ENCODE measurements around the gene RALGDS.

DNA sequence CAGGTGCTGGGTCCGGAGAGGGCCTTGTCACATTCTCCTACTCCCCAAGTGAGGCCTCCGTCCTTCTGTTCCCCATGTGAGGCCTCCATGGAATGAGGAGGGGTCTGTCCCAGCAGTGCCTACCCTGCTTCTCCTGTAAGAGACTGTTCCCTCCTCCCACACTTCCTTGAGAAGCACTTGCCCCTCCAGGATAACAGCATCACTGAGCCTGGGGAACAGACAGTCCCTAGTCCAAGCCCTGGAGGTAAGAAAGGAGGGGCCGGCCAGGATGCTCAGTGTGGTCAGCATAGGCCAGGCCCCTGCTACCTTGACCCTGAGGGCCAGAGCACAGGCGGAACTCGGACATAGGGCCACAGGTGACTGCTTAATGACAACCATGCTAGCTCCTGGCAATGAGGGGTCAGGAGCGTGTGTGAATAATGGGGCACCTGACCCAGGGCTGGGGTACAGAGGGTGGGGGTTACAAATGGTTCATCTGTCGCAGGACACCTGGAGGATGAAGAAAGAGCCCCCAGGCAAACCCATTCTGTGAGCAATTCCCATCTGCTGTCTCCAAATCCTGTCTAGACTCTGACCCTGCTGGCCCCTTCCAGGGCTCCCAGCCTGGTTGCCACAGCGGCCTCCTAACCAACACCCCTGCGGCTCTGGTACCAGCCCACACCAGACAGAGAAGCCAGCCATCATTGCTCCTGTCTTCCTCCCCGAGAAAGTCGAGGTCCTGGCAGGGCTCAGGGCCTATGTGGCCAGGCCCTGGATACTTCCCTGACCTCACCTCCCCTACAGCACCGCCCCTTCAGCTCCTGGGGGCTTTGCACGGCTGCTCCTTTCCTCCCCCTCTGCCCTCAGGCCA, 20.3 kb downstream of the RALGDS start:
- TF ChIP-seq, protein P1, sequence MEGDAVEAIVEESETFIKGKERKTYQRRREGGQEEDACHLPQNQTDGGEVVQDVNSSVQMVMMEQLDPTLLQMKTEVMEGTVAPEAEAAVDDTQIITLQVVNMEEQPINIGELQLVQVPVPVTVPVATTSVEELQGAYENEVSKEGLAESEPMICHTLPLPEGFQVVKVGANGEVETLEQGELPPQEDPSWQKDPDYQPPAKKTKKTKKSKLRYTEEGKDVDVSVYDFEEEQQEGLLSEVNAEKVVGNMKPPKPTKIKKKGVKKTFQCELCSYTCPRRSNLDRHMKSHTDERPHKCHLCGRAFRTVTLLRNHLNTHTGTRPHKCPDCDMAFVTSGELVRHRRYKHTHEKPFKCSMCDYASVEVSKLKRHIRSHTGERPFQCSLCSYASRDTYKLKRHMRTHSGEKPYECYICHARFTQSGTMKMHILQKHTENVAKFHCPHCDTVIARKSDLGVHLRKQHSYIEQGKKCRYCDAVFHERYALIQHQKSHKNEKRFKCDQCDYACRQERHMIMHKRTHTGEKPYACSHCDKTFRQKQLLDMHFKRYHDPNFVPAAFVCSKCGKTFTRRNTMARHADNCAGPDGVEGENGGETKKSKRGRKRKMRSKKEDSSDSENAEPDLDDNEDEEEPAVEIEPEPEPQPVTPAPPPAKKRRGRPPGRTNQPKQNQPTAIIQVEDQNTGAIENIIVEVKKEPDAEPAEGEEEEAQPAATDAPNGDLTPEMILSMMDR (IDR thresholded peaks at IDR 0.05; ENCODE audit: insufficient read depth, low read length) = no peak
- TF ChIP-seq POLR2AphosphoS5 (IDR thresholded peaks at IDR 0.05; ENCODE audit: low read depth) = no peak
